Measurements from ENCODE around the gene RYR3.

The RYR3 gene

DNA sequence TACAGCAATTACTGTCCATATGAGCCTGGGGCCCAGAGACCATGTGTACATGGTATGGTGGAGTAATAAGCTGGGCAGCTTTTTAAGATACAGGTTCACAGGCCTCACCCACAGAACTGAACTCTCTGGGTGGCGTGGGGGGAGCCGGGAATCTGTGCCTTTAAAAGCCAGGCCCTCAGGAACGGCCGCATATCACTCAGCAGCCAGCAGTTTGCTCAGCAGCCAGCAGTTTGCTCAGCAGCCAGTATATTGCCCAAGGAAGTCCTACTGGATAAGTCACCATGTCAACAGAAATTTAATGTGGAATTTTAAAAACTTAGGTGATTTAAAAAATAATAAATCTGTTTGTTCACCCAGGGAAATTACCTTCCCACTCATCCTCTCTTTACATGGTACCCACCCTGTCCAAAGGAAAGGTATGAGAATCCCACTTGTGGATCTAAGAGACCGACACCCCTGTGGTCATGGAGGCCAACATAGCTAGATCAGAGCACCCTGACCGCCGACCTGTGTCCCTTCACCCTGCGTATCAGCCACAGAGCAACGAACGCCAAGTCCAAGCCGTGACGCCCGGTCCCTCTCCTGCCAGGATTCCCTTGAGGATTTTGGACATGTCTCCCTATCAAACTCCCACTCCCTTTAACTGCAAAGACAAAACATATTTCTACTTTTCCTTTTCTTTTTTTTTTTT is 561.8 kb downstream of the RYR3 start:
- no peak for DNase-seq (ENCODE audit: low read depth in 2 of 2)

DNA sequence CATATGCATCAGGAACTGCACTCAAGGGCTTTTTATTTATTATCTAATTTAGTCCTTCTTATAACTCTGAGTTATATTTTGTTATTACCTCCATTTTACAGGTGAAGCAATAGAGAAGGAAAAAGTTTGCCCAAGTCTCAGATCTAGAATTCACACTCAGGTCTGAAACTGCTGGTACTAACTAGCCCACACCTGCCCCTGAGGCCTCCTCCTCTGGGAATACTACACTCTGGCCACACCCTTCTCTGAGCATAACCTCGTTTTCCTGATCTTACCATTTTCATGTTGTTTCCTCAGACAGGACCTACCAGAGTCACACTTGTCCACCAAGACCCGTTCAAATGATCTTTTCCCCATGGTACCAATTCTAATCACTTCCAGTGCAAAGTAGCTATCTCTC is 563.4 kb downstream of the RYR3 start:
- no peak for DNase-seq (ENCODE audit: low read depth in 2 of 2)

DNA sequence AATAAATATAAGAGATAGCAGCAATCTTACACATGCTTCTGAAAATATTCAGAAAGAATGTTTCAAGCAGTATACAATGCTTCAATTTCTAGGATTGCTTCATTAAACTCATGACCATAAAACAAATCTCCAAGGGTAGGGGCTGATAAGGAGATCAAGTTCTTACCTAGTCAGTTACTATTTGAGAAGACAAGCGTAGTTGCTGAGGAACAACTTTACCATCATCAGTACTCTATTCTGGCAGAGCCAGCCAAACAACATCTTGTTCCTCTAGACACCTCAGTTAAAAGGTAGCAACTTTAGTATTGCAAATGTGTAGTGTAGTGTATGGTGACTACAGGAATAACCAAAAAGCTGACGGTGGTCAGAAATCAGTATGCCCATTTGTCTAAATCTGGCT is 572.2 kb downstream of the RYR3 start:
- DNase-seq (ENCODE audit: low read depth in 2 of 2) = no peak

DNA sequence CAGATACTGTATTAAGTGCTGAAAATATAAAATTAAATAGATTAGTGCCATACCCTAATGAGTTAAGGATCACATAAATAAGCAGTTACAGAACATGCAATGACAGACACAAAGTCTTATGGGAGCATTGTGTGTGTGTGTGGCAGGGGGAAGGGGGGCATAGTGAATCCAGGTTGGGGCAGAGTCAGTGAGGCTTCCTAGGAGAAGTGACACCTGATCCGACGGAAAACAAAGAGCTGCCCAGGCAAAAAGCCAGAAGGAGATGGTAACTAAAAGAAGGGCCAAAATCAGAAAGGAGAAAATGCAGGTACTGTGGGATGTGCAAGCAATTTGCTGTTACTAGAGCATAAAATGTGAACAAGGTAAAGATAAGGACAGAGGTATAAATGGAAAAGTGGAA is 577.4 kb downstream of the RYR3 start:
- no peak for DNase-seq (ENCODE audit: low read depth in 2 of 2)

DNA sequence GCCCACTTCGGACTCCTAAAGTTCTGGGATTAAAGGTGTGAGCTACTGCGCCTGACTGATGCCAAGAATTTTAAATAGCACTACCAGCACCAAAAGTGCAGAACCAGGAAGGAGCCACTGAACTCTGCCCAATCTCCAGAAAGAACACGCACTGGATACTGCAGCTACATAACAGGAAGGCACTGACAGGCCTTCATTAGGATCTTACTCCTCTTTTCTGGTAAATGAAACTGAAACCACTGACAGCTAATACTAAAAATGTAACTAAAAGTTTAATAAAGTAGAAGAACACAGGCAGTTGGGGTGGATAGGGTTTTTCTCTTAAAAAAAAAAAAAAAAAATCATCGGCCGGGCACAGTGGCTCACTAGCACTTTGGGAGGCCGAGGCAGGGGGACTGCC is 583.4 kb downstream of the RYR3 start:
- no peak for DNase-seq (ENCODE audit: low read depth in 2 of 2)

DNA sequence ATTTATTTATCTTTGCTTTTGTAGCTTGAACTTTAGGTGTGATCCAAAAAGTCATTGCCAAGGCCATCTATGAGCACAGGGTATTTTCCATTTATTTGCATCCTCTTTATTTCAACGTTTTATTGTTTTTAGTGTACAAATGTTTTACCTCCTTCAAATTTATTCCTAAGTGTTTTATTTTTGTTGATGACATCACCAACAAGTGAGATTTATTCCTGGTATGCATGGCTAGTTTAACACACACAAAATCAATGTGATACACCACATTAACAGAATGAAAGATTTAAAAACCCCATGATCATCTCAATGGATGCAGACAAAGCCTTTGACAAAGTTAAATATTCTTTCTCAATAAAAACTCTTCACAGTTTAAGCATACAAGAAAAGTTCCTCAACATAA is 591.3 kb downstream of the RYR3 start:
- DNase-seq (ENCODE audit: low read depth in 2 of 2) = no peak

DNA sequence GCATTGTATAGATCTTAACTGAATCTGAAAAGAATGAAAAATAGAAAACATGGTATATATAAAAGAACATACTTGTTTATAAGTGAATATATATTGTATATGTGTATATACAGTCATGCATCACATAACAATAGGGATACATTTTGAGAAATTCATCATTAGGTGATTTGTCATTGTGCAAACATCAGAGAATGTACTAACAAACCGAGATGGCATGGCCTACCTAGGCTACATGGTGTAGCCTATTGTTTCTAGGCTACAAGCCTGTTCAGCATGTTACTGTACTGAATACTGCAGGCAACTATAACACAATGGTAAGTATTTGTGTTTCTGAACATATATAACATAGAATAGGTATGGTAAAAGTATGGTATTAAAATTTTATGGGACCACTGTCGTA is 592.9 kb downstream of the RYR3 start:
- DNase-seq (ENCODE audit: low read depth in 2 of 2) = no peak

DNA sequence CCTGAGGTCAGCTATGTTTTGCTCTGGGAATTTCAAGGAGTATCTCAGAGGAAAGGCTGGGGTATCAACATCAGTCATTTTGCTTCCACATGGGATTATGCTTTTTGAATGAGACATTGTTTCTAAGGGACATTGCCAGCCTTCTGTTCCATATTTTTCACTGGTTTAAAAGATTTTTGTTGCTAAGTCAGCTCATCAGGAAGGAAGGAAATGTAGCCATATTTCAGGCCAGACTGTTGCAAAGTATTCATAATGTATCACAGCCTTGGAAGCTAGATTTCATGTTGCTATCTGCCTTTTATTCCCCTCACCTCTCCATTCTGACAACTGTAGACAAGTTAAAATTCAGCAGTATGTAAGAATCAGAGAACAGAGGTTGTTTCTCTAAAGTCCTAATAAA is 596.6 kb downstream of the RYR3 start:
- DNase-seq (ENCODE audit: low read depth in 2 of 2) = no peak

DNA sequence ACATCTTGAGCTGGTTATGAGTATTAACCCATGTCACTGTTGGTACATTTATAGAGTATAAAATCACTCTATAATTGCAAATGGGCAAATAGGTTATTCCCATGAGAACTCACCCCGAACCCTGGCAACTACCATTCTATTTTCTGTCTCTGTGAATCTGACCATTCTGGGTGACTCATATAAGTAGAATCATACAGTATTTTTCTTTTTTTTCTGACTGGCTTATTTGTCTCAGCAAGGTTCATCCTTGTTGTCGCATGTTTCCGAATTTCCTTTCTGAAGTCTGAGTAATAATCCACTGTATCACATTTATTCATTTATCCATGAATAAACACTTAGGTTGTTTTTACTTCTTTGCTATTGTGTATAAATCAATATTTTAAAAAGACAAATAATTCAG is 597.6 kb downstream of the RYR3 start:
- no peak for DNase-seq (ENCODE audit: low read depth in 2 of 2)

DNA sequence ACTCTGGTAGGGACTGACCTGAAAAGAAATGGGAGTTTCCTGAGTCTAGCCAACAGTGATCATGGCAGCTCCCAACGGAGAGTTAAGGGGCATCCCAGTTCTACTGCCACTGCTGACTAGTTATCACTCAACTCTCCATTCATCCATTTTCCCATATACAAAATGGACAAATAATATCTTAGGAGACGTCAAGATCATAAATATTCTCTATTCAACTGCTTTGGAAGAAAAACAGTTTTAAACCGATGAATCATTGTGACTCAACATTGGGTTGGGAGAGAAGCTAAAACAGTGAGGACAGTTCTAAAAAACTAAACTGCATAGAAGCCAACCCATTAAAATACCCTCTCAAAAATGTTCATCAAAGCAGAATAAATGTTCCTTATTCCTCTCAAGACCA is 600.0 kb downstream of the RYR3 start:
- DNase-seq (ENCODE audit: low read depth in 2 of 2) = no peak

DNA sequence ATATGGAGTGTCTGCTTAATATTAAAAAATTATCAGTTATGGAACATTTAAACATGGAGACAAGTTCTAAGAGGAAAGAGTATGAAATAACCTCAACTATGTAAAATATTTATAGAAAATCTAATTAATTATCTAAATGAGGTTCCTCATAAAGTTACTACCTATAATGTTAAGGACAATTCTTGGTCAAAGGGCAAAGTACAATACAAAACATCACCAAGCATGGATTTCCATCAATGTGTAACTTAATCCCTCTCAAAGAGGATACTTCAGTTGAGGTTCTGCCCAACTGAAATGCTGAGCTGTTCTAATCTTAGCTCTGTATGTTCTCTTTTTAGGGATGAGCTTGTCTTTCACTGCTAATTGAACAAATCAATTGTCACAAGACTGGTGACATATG is 601.6 kb downstream of the RYR3 start:
- DNase-seq (ENCODE audit: low read depth in 2 of 2) = no peak

DNA sequence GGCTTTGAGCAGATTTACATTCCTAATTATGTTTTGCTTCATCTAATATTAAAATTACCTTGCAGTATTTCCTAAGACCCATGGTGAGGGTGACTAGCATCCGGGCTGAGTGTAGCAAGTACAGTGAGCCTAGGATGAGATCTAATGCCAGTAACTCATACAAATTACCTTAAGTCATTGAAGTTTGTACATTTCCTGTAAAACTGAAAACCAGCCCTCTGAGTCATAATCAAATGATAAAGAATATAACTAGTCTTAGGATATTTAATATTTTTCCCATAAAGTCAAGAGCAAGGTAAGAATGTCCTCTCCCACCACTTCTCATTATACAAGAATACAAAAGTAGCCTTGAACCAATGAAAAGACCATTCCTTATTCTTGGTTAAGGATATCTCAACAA is 602.7 kb downstream of the RYR3 start:
- DNase-seq (ENCODE audit: low read depth in 2 of 2) = no peak

All from stimulated activated CD4-positive, alpha-beta T cell treated with anti-CD3 and anti-CD28 coated beads, Interleukin-1b, Interleukin-23, amount 100 ng/mL, for 4 hours (primary cell).